CD4-positive, alpha-beta T cell treated with Interleukin-10 for 1 hour (primary cell): ENCODE measurements around the gene ZNF20.
"Not testable (repeated sequence)": the region's sequence is repeated elsewhere in the genome, so short reads cannot be mapped to it uniquely, and the experiment has no call there.

ENCODE experiments used
- DNase-seq: peaks from one replicate; pipeline ENCODE4 v3.0.0-alpha.2; 2020

ZNF20 gene

GRCh38 chr19:12111943-12112637 is 28.1 kb downstream of the ZNF20 start:
- no peak for DNase-seq

- no peak for DNase-seq
Observed at GRCh38 chr19:12111176-12111575, 29.0 kb downstream of the ZNF20 start.

- not testable (repeated sequence) for DNase-seq
Observed at GRCh38 chr19:12103909-12104308, 36.2 kb downstream of the ZNF20 start.

GRCh38 chr19:12098040-12098439 is 42.1 kb downstream of the ZNF20 start:
- DNase-seq, result no peak

GRCh38 chr19:12095111-12095790 is 44.9 kb downstream of the ZNF20 start:
- DNase-seq, result no peak

GRCh38 chr19:12093777-12094176 is 46.4 kb downstream of the ZNF20 start:
- DNase-seq, result no peak

GRCh38 chr19:12092956-12093355 is 47.2 kb downstream of the ZNF20 start:
- DNase-seq, result no peak

- peak; percentile 52 for DNase-seq
Observed at GRCh38 chr19:12092065-12092867, 47.9 kb downstream of the ZNF20 start.

GRCh38 chr19:12090807-12091206 is 49.3 kb downstream of the ZNF20 start:
- peak; percentile 58 for DNase-seq

- no peak for DNase-seq
Observed at GRCh38 chr19:12085074-12085818, 54.9 kb downstream of the ZNF20 start.

- DNase-seq, result not testable (repeated sequence)
Observed at GRCh38 chr19:12083336-12083735, 56.8 kb downstream of the ZNF20 start.
